ENCODE measurements around the gene DPP4.
A peak's percentile ranks its signal among the peaks of the same experiment; 100 is the strongest.

DPP4 gene

GRCh38 chr2:162014751-162015150 lies 59.3 kb downstream of the DPP4 start:
- no peak for DNase-seq

GRCh38 chr2:162013514-162014475 lies 60.2 kb downstream of the DPP4 start:
- DNase-seq = no peak

DNA sequence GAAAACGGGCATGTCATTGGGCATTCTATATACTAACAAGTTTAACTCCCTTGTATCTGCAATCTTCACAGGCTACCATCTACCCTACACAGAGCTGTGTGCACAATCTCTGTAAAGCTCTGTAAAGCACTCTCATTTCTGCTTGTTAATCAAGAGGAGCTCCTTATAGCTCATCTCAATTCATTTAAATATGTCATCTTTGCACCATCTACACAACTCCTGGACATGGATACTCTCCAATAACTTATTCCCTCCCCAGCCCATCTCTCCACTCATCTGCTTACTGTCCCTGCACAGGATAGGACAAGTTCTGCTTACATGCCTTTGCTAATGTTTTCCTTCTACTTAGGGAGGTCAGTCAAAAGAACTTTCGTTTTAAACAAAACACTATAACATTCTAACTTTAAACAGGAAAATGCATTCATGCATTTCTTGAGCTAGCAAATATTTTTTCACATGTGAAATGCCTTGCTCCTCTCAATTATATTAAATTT lies 61.4 kb downstream of the DPP4 start:
- DNase-seq = no peak

DNA sequence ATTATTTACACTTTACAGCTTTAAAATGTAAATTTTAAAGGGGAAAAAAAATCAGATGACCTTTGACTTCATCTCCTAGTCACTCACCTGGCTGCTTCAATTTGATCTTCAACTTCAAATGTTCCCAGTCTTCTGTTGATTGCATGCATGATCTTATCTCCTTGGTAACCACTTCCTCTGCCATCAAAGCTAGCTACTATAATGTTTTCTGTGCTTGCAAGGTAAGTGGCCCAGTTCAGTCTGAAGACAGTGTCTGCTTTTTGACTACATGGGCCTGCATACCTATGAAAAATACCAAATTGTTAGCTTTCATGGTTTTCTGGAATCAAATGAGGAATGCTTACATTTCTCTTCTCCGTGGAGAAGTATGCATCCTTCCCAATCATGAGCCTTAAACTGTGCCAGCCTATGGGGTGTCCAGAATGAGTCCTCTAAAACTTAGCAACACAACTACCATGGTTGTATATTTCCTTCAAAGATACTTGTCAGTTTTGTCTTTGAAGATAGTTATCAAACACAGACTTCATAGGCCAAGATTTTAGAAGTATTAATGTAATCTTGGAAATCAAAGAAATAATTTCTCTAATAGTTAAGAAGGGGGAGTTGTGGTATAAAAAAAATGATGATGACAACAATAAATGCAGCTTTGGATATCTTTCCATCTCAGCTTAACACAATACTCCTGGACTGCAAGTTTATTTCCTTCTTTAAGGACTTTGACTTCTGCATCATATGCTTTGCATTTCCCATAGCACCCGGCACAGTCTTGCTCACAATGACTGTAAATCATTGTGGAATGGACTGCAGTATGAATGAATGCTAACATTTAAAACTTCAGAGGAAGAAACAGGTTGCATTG lies 62.1 kb downstream of the DPP4 start:
- no peak for DNase-seq

DNA sequence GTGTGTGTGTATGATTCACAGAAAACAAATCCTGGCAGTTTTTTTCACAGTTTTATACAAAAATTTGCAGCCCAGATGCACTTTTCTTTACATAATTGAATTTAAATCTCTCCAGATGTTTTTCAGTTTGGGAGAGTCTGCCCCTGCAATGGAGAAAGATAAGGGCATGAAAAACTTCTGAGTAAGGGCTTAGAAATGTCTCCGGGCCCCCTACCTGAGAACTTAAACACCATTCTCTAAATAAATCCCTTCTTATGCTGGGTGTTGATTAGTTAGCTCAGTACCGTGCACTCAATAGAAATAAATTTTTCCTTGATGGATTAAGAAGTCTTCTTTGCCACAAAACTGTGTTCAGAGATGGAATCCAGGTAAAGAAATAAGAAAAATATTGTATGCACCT lies 64.5 kb downstream of the DPP4 start:
- no peak for DNase-seq

- no peak for DNase-seq
Measured at GRCh38 chr2:162007447-162008040, 66.5 kb downstream of the DPP4 start.

DNA sequence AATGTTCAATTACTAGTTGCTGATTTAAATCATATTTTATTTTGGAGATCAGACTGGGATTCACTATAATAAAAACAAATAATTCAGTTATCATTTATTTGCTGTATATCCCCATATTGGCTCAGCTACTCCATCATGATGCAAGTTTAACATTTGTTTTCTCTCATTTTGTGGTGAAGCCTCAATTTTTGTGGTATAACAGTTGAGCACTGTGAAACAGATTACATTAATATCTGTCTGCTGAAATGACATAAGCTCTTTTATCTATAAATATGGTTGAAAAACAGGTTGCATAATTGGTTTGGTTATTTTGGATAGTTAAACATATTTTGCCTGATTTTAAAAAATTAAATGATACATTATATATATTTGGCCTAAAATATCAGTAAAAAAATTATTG lies 67.7 kb downstream of the DPP4 start:
- DNase-seq = no peak

DNA sequence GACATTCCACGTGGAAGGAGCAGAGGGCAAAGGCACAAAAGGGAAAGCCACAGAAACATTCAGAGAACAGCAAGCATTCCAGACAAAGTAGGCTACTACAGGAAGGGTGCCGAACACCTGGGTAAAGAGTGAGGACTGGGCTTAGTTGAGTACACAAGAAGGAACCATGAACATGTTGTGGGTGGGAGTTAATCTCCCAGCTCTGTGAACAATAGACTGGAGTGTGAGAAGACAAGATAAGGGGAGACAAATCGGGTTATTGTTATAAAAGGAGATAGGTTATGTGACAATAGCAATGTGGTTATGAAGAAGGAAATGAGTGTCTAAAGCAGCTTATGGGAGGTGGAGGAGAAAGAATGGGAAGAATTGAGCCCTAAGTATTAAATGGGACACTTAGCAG lies 70.0 kb downstream of the DPP4 start:
- no peak for DNase-seq

DNA sequence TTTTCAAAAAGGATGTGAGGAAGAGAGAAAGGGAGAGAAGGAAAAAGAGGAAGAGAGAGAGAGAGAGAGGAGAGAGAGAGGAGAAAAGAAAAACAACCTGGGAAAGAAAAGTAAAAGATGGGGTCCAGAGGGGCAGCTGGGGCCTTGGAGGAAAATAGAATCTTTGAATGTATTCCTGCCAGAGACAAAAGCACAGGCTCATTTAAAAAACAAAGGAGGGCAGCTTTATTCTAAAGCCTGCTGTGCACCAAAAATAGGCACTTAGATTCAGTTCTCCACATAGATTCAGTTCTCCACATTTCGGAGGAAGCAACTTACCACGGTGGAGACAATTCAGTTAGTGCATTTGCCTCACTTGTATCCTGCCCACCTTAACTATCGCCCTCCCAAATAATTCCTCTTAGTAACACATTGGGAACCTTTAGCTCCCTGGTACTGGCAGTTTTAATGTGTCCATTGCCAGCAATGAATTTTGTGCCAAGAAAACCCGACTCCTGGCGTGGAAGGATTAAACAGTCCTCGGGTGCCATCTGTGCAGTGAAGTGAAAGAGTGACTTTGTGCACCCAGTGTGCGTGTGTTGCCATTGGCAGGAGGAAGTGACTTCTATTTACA lies 71.3 kb downstream of the DPP4 start:
- DNase-seq = no peak

GRCh38 chr2:162000431-162000830 lies 73.6 kb downstream of the DPP4 start:
- no peak for DNase-seq

- no peak for DNase-seq
Measured at GRCh38 chr2:161999321-161999720, 74.7 kb downstream of the DPP4 start.

DNA sequence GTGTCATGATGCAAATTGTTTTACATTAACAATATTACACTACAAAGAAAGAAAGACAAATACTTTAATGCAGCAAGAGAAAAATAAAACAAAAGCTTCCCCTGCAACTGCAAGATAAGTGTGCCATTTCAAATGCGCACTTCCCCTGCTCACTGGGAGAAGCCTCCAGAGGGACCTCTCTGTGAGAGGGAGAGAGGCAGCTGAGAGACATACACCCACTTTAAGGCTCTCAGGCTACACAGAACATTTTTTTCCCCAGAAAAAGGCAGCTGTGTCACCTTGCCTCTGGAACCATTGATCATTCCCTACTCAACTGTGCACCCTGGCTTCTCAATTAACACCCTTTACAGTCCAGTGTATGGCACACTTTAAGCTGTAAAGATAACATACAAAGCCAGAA lies 75.2 kb downstream of the DPP4 start:
- DNase-seq = no peak

DNA sequence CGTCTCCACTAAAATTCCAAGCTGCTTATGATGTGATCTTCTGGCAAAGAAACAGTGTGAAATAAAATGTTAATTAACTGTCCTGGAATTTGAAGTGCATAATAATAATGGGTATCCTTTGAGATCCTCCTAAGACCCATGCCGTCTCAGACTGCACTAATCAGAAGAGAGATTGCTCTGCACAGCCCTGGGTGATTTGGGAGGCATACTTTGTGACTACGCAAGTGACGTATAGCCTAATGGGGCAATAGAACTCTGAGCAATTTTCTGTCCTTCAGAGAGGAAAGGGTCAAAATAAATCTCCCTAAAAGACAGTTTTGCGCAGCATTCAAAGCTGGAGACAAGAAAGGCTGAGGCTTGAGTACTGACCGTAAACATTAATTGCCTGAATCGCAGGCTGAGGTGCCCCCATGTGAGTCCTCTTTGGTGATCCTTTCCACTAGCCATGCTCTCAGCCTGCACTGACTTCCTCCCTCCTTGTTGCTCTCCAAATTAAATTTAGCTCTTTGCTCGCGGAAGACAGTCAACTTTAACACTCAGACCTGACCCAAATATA lies 76.0 kb downstream of the DPP4 start:
- DNase-seq = peak; percentile 12

- DNase-seq = no peak
Measured at GRCh38 chr2:161995553-161996016, 78.4 kb downstream of the DPP4 start.

- no peak for DNase-seq
Measured at GRCh38 chr2:161994761-161995520, 79.1 kb downstream of the DPP4 start.

DNA sequence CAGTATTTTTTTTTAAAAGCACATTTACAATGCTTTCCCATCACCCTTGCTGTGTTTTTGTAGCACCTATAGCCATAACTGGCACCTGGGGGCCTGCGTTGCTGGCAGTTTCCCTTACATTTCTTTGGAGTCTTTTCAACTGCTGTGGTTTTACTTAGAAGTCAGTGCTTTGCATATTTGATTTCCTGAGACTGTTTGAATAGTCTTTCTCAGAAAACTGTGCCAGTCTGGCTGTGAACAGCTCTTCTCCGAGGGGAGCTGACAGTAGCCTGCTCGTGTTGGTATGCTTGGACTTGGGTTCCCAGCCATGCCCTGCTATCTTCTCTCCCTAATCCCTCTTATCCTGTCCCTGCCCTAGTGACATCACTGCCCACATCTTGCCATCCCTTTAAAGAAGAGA lies 81.5 kb downstream of the DPP4 start:
- DNase-seq = no peak

DNA sequence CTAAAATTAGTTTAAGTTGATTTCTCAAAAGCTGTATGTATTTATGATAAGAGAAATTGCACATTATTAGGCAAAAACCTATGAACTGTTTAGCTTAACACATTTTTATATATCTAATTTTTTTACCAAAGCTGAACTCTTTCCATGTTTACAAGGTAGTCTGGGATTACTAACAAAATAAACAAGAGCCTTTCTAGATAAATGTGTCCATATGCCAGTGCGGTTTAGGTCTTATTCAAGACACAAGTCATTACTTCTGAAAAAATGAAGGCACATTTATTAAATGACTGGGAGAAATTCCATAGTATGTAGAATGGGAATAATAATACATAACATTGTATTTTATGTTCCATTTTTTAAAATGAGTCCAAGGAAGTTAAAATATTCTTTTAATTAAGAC lies 82.0 kb downstream of the DPP4 start:
- no peak for DNase-seq

GRCh38 chr2:161990741-161991140 lies 83.3 kb downstream of the DPP4 start:
- DNase-seq = no peak

- no peak for DNase-seq
Measured at GRCh38 chr2:161990036-161990435, 84.0 kb downstream of the DPP4 start.

DNA sequence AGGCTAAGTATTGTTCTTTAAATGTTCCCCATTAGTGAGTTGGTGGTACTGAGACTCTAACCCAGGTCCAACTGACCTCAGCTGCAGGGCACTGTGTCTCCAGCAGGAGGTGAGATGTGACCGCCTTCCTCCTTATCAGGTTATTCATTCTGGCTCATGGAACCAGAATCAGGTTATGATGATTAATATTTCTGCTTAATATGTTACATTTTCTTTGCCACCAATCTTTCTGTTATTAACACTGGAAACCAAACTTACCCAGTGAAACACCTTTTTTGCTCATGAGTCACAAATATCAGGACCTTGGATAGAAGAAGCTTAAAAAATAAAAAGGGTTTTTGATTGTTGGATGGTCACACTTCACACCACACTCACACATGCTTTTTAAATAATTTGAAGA lies 85.4 kb downstream of the DPP4 start:
- no peak for DNase-seq

- DNase-seq = no peak
Measured at GRCh38 chr2:161987311-161987710, 86.7 kb downstream of the DPP4 start.

GRCh38 chr2:161983866-161984265 lies 90.1 kb downstream of the DPP4 start:
- DNase-seq = no peak
